ENCODE data around the gene WFS1.

WFS1 gene

DNA sequence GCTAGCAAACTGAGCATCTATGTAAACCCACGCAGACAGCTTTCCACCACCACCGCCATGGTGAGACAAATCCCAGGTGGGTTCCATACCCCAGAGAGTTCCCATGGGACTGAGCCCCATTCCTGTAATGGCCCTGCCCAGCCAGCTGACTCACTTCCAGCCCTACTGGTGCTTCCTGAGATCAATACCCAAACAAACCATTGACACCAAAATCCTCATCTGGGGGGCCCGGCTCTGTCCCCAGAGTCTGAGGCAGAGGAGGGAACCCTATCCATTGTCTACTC is 39.2 kb upstream of the WFS1 start:
- H3K4me3 ChIP-seq (replicated peaks; ENCODE audit: low read depth, low read length): no peak overlapping the region
- no peak for DNase-seq (ENCODE audit: extremely low read depth, low read depth)
- TF ChIP-seq, protein P1, sequence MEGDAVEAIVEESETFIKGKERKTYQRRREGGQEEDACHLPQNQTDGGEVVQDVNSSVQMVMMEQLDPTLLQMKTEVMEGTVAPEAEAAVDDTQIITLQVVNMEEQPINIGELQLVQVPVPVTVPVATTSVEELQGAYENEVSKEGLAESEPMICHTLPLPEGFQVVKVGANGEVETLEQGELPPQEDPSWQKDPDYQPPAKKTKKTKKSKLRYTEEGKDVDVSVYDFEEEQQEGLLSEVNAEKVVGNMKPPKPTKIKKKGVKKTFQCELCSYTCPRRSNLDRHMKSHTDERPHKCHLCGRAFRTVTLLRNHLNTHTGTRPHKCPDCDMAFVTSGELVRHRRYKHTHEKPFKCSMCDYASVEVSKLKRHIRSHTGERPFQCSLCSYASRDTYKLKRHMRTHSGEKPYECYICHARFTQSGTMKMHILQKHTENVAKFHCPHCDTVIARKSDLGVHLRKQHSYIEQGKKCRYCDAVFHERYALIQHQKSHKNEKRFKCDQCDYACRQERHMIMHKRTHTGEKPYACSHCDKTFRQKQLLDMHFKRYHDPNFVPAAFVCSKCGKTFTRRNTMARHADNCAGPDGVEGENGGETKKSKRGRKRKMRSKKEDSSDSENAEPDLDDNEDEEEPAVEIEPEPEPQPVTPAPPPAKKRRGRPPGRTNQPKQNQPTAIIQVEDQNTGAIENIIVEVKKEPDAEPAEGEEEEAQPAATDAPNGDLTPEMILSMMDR (IDR thresholded peaks at IDR 0.05; ENCODE audit: low read depth, low read length, missing control alignments): no peak

DNA sequence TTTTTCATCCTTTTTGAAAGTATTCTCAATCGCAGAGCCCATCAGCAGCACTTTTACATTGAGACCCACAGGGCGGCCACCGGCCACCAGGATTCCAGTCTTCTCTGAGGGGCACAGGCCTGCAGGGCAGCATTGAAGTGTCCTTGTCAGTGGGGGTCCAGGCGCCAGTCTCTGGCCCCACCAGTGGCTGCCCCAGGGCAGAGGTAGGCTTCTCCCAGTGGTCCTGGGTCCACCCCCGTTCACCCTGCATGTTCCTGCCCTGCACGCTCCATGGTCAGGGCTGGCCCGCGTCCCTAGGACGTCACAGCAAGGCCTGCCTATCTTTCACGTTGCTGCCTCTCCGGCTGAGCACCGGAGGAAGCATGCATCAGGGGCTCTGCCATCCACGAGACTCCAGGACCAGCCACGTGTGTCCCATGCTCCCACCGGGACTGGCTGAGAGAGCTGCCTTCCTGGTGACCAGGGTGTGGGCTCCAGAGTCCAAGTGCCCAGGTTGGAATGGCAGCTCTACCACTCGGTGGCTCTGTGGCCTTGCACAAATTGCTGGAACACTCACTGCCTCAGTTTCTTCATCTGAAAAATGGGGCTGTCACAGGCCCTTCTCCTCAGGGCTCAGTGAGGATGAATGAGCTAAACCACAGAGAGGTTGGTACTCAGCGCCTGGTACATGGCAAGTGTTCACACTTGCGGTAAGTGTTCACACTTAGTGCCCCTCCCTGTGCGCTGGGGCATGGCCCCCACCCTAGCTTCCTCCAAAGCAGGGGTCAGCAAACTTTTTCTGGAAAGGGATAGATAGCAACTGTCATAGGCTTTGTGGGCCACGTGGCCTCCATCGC is 38.6 kb upstream of the WFS1 start:
- DNase-seq (ENCODE audit: extremely low read depth, low read depth): no peak
- TF ChIP-seq, protein P1 (IDR thresholded peaks at IDR 0.05; ENCODE audit: low read depth, low read length, missing control alignments): no peak
- H3K4me3 ChIP-seq (replicated peaks; ENCODE audit: low read depth, low read length): no peak overlapping the region

DNA sequence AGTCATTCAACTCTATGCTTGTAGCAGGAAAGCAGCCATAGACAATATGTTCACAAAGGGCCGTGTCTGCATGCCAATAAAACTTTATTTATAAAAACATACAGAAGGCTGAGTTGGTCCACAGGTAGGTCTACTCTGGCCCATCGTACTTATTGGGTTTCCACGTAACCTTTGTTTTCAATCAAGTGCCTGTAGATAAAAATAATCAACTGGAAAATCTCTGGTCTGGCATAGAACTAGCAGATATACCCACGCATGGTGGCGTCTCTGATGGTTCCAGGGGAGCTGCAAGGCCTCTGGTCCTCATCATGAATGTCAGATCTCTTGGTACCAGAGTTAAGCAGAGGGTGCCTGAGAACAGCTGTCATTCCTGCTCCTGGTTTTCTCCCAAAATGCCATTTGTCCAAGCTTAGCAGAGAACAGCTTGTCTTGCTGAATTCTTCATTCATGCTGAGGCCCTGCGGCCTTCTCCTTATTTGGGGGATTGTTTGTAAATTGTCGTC is 37.9 kb upstream of the WFS1 start:
- H3K4me3 ChIP-seq (replicated peaks; ENCODE audit: low read depth, low read length): no peak overlapping the region
- TF ChIP-seq, protein P1 (IDR thresholded peaks at IDR 0.05; ENCODE audit: low read depth, low read length, missing control alignments): no peak
- DNase-seq (ENCODE audit: extremely low read depth, low read depth): no peak

DNA sequence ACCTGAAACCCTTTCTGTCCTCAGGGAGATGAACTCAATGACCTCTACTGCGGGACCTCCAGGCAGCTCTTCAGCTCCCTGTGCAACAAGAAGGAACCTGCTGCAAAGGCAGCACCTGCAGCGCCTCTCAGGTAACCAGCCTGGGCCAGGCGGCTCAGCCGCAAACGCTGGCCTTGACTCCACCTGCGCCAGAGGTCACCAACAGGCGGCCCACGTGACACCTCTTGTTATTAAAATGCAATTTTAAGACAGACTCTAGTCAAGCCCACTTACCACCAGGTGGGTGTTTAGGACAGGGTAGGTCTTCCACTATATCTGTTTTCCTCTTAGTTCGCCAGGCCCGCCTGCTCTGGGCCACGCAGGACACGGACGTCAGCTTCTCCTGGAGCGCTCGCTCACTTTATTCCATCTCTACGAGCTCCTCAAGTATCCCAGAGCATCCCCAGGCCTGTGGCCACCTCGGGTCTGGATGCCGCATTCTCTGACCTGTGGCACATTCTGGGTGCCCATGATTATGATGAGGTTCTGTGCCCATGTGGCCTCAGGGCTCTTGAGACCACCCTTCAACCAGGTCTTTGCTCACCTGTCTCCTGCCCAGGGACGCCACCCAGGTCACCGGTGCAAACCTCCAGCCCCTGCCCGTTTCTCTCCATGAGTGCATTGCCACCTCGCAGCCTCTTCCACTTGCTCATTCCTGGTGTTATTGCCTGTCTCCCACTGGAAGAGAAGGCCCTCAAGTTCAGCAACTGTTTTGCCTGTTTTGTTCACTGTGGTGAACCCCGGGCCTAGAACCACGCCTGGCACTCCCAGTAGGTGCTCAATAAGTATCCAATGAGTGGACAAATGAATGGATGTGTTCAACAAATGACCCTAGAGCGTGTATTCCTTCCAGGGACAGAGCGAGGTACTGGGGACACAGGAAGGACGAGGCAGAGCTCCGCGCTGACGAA is 36.5 kb upstream of the WFS1 start:
- DNase-seq (ENCODE audit: extremely low read depth, low read depth): no peak
- H3K4me3 ChIP-seq (replicated peaks; ENCODE audit: low read depth, low read length): no peak overlapping the region
- TF ChIP-seq, protein P1 (IDR thresholded peaks at IDR 0.05; ENCODE audit: low read depth, low read length, missing control alignments): no peak

DNA sequence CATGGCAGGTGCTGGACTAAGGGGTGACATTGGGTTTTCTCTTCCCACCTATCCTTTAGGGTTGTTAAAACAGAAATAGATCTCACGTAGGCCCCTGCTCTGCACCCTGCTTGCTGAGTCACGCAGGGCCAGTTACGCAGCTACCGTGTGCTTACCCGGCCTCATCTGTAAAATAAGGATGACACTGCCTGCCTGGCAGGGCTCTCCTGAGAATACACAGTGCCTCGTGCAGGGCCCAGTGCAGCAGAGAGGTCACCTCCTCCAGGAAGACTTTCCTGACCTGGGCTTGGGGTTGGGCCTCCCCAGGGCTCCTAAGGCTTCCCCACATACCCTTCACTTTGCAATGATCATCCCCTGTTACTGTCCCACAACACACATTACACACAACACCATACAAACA is 35.7 kb upstream of the WFS1 start:
- TF ChIP-seq, protein P1 (IDR thresholded peaks at IDR 0.05; ENCODE audit: low read depth, low read length, missing control alignments): no peak
- no peak overlapping the region for H3K4me3 ChIP-seq (replicated peaks; ENCODE audit: low read depth, low read length)
- no peak for DNase-seq (ENCODE audit: extremely low read depth, low read depth)

DNA sequence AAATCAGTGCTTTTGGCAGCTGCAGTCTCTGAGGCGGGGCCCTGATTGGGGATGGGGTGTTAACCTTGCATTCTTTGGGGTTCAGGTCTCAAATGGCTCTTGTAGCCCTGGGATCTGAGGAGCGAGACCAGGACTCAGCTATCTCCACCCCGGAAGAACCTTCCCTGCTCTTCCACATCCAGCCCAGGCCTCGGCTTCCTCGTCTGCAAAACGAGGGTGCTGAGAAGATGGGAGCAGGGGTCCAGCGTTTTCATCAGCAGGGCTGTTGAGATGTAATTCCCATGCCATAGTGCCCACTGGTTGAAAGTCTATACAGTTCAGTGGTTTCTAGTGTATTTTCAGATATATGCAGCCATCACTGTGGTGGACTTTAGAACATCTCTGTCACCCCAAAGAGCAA is 34.6 kb upstream of the WFS1 start:
- TF ChIP-seq, protein P1 (IDR thresholded peaks at IDR 0.05; ENCODE audit: low read depth, low read length, missing control alignments): no peak
- no peak overlapping the region for H3K4me3 ChIP-seq (replicated peaks; ENCODE audit: low read depth, low read length)
- DNase-seq (ENCODE audit: extremely low read depth, low read depth): no peak

Measured in HFF-Myc (cell line).